ENCODE results near the gene PGC. TPM values are rescaled to one million over a fixed set of nuclear protein-coding genes. Genes with fewer than 3 reads are reported as not detected.

The PGC gene
- total and polyA plus RNA-seq, 2 donors (not counting 1 experiment from before 2014, with no cell fraction given): not detected

DNA sequence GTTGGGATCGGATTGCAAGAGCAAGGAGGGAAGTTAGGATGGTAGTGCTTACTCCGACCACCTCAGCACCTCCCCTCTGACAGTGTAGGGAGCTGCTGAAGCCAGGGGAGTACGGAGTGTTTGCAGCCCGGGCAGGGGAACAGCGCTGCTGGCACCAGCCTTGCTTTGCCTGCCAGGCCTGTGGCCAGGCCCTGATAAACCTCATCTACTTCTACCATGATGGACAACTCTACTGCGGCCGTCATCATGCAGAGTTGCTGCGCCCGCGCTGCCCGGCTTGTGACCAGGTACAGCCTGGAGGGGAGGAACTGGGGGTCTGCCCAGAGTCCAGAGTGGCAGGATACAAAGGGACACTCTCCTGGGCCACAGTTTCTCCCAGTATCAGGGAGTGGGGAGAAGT, 38.1 kb upstream of the PGC start:
- Histone ChIP-seq H3K4me2 (replicated peaks; ENCODE audit: low read depth, low read length, poor library complexity, severe bottlenecking) (no peak overlapping the region), H3K36me3 (replicated peaks in 1 of 2; ENCODE audit: control extremely low read depth in 1 of 2, control insufficient read depth in 1 of 2, extremely low read depth in 1 of 2, insufficient read depth in 2 of 2, low read length in 1 of 2) (peaks cover 0 to 15% of the 10 kb centered on the region in 2 experiments), H3K79me2 (ENCODE audit: control insufficient read depth, insufficient read depth, low read length) (peaks cover 21% of the 10 kb centered on the region), H4K20me1 (ENCODE audit: control insufficient read depth, insufficient read depth, low read length, poor library complexity, severe bottlenecking) (peaks cover 14% of the 10 kb centered on the region), H2AFZ (ENCODE audit: insufficient read depth, low read depth, low read length, poor library complexity, severe bottlenecking) (no peak overlapping the region), H3K4me3 (ENCODE audit: control extremely low read depth in 1 of 5, extremely low read depth in 1 of 5, insufficient read depth in 1 of 5, low read depth in 2 of 5, low read length in 4 of 5) (no peak overlapping the region), H3K4me1 (ENCODE audit: control insufficient read depth in 2 of 2, insufficient read depth in 2 of 2, low read length in 2 of 2) (peaks cover 23 to 38% of the 10 kb centered on the region in 2 donors), H3K27ac (ENCODE audit: low read length in 2 of 2) (no peak overlapping the region), H3K9ac (ENCODE audit: low read length) (no peak overlapping the region), H3K9me3 (ENCODE audit: control extremely low read depth in 1 of 3, control insufficient read depth in 2 of 3, insufficient read depth in 1 of 3, low read length in 2 of 3) (no peaks in the 10 kb centered on the region), H3K27me3 (replicated peaks in 1 of 4; ENCODE audit: control extremely low read depth in 1 of 4, control insufficient read depth in 3 of 4, insufficient read depth in 4 of 4, low read length in 3 of 4) (no peaks in the 10 kb centered on the region)
- intact Hi-C loops (cut with micrococcal nuclease): loop anchor here (10.0 kb wide), 1 partner anchor 940 kb away; the partner anchor contains the start of gene PRPH2
- CTCF ChIA-PET: interaction anchor here (0.6 to 10.0 kb wide), 17 partner anchors 8 to 507 kb away, joined by 3 to 198 read pairs (median 5); partner anchors contain the start of genes BYSL, MED20, TAF8 and TFEB
- Mint-ChIP-seq H3K9me3 (ENCODE audit: insufficient read depth) (no peaks in the 10 kb centered on the region), H3K27me3 (no peaks in the 10 kb centered on the region), H3K4me1 (peaks cover 40% of the 10 kb centered on the region), H3K27ac (no peak overlapping the region), H3K4me3 (peak overlapping the region; percentile 44)
- DNase-seq: no peak
- 100% methylated on average over 9 of the region's 11 CpGs for WGBS (ENCODE audit: insufficient coverage)
- POLR2A ChIA-PET: interaction anchor here (0.6 to 1.1 kb wide), 2 partner anchors 136 to 1160 kb away, joined by 4 to 5 read pairs; partner anchors contain the start of genes BYSL and MED20
- no peak for ATAC-seq (ENCODE audit: low read depth)
- TF ChIP-seq, protein P1, sequence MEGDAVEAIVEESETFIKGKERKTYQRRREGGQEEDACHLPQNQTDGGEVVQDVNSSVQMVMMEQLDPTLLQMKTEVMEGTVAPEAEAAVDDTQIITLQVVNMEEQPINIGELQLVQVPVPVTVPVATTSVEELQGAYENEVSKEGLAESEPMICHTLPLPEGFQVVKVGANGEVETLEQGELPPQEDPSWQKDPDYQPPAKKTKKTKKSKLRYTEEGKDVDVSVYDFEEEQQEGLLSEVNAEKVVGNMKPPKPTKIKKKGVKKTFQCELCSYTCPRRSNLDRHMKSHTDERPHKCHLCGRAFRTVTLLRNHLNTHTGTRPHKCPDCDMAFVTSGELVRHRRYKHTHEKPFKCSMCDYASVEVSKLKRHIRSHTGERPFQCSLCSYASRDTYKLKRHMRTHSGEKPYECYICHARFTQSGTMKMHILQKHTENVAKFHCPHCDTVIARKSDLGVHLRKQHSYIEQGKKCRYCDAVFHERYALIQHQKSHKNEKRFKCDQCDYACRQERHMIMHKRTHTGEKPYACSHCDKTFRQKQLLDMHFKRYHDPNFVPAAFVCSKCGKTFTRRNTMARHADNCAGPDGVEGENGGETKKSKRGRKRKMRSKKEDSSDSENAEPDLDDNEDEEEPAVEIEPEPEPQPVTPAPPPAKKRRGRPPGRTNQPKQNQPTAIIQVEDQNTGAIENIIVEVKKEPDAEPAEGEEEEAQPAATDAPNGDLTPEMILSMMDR (IDR thresholded peaks at IDR 0.05): no peak
- no peak for TF ChIP-seq EZH2 (IDR thresholded peaks at IDR 0.05; ENCODE audit: borderline replicate concordance, insufficient read depth, low read depth, low read length, poor library complexity, severe bottlenecking)

DNA sequence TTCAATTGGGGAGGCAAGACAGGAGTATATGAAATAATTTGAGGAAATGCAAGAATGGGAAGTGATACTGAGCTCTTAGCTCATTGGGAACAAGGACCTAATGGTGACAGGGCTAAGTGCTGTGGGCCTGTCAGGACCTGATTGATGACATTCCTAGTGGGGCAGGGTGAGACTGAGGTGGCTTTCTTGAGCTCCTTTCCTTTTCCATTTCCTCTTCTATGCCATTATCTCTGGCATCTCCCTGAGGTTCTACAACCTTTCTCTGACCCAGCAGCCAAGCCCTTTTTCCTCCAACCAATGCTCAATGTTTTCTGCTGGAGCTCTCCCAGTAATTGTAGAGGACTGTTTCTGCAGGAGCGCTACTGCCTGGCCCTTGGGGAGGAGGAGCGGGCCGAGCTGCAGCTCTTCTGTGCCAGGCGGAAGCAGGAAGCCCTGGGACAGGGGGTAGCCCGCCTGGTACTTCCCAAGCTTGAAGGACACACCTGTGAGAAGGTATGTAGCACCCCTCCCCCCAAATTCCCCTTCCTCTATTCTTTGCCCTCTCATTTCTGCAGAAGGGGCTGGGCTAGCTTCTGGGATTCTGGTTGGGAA, 37.5 kb upstream of the PGC start:
- no peak overlapping the region for H2AFZ ChIP-seq (ENCODE audit: insufficient read depth, low read depth, low read length, poor library complexity, severe bottlenecking)
- DNase-seq (peak; percentile 43), ATAC-seq (ENCODE audit: low read depth) (no peak)
- no peak overlapping the region for H3K4me2 ChIP-seq (replicated peaks; ENCODE audit: low read depth, low read length, poor library complexity, severe bottlenecking)
- no peak overlapping the region for H3K4me3 ChIP-seq (ENCODE audit: control extremely low read depth in 1 of 5, extremely low read depth in 1 of 5, insufficient read depth in 1 of 5, low read depth in 2 of 5, low read length in 4 of 5)
- Mint-ChIP-seq H3K27me3 (no peaks in the 10 kb centered on the region), H3K27ac (no peak overlapping the region), H3K4me1 (peaks cover 43% of the 10 kb centered on the region), H3K4me3 (peak overlapping the region; percentile 44), H3K9me3 (ENCODE audit: insufficient read depth) (no peaks in the 10 kb centered on the region)
- no peak for TF ChIP-seq EZH2 (IDR thresholded peaks at IDR 0.05; ENCODE audit: borderline replicate concordance, insufficient read depth, low read depth, low read length, poor library complexity, severe bottlenecking)
- TF ChIP-seq, protein P1 (IDR thresholded peaks at IDR 0.05): no peak
- H3K4me1 ChIP-seq (ENCODE audit: control insufficient read depth in 2 of 2, insufficient read depth in 2 of 2, low read length in 2 of 2): peaks cover 23 to 38% of the 10 kb centered on the region in 2 donors
- peaks cover 18% of the 10 kb centered on the region for H3K79me2 ChIP-seq (ENCODE audit: control insufficient read depth, insufficient read depth, low read length)
- no peak overlapping the region for H3K9ac ChIP-seq (ENCODE audit: low read length)
- no peaks in the 10 kb centered on the region for H3K9me3 ChIP-seq (ENCODE audit: control extremely low read depth in 1 of 3, control insufficient read depth in 2 of 3, insufficient read depth in 1 of 3, low read length in 2 of 3)
- intact Hi-C loops (cut with micrococcal nuclease): loop anchor here (10.0 kb wide), 1 partner anchor 940 kb away; the partner anchor contains the start of gene PRPH2
- H3K27ac ChIP-seq (ENCODE audit: low read length in 2 of 2): no peak overlapping the region
- ChIA-PET CTCF (interaction anchor here (0.7 to 10.0 kb wide), 12 partner anchors 9 to 432 kb away, joined by 3 to 198 read pairs (median 4); partner anchors contain the start of genes BYSL, MED20, TAF8 and USP49), POLR2A (no interaction called here)
- peaks cover 0 to 9% of the 10 kb centered on the region in 2 experiments for H3K36me3 ChIP-seq (replicated peaks in 1 of 2; ENCODE audit: control extremely low read depth in 1 of 2, control insufficient read depth in 1 of 2, extremely low read depth in 1 of 2, insufficient read depth in 2 of 2, low read length in 1 of 2)
- H3K27me3 ChIP-seq (replicated peaks in 1 of 4; ENCODE audit: control extremely low read depth in 1 of 4, control insufficient read depth in 3 of 4, insufficient read depth in 4 of 4, low read length in 3 of 4): no peaks in the 10 kb centered on the region
- peaks cover 14% of the 10 kb centered on the region for H4K20me1 ChIP-seq (ENCODE audit: control insufficient read depth, insufficient read depth, low read length, poor library complexity, severe bottlenecking)
- WGBS (ENCODE audit: insufficient coverage): 82% methylated on average over 4 of the region's 5 CpGs
